HG03066 (cell line): ENCODE measurements around the gene ZNF341.

Experiments used
- ATAC-seq: cut with Tn5 transposase; IDR thresholded peaks from one replicate; pipeline ENCODE4 v1.9.1; 2021; ENCODE audit warnings: low read depth; ENCODE audit not compliant: unreplicated experiment

ZNF341 gene

GRCh38 chr20:33765099-33765498 lies 33.3 kb downstream of the ZNF341 start:
- no peak for ATAC-seq

GRCh38 chr20:33765592-33765991 lies 33.8 kb downstream of the ZNF341 start:
- ATAC-seq: no peak

- ATAC-seq: no peak
Measured at GRCh38 chr20:33766686-33767085, 34.9 kb downstream of the ZNF341 start.

GRCh38 chr20:33767777-33768138 lies 36.0 kb downstream of the ZNF341 start:
- no peak for ATAC-seq

GRCh38 chr20:33769043-33769442 lies 37.2 kb downstream of the ZNF341 start:
- ATAC-seq: no peak

- no peak for ATAC-seq
Measured at GRCh38 chr20:33770005-33770404, 38.2 kb downstream of the ZNF341 start.

GRCh38 chr20:33771938-33772337 lies 40.1 kb downstream of the ZNF341 start:
- ATAC-seq: no peak

GRCh38 chr20:33772439-33772838 lies 40.6 kb downstream of the ZNF341 start:
- no peak for ATAC-seq

- peak; percentile 51 for ATAC-seq
Measured at GRCh38 chr20:33773412-33774089, 41.8 kb downstream of the ZNF341 start.

- no peak for ATAC-seq
Measured at GRCh38 chr20:33777816-33778215, 46.0 kb downstream of the ZNF341 start.

GRCh38 chr20:33781133-33781532 lies 49.3 kb downstream of the ZNF341 start:
- ATAC-seq: no peak

- no peak for ATAC-seq
Measured at GRCh38 chr20:33781945-33782344, 50.1 kb downstream of the ZNF341 start.

GRCh38 chr20:33783256-33783655 lies 51.5 kb downstream of the ZNF341 start:
- ATAC-seq: no peak

GRCh38 chr20:33783818-33784217 lies 52.0 kb downstream of the ZNF341 start:
- ATAC-seq: no peak

- no peak for ATAC-seq
Measured at GRCh38 chr20:33784225-33784624, 52.4 kb downstream of the ZNF341 start.

GRCh38 chr20:33785503-33785902 lies 53.7 kb downstream of the ZNF341 start:
- ATAC-seq: no peak

- no peak for ATAC-seq
Measured at GRCh38 chr20:33787253-33787891, 55.6 kb downstream of the ZNF341 start.

- no peak for ATAC-seq
Measured at GRCh38 chr20:33788351-33789049, 56.7 kb downstream of the ZNF341 start.

GRCh38 chr20:33789109-33789857 lies 57.5 kb downstream of the ZNF341 start:
- no peak for ATAC-seq

GRCh38 chr20:33789858-33790182 lies 58.0 kb downstream of the ZNF341 start:
- ATAC-seq: no peak

GRCh38 chr20:33790566-33790965 lies 58.8 kb downstream of the ZNF341 start:
- ATAC-seq: no peak
